Left ventricle myocardium inferior (tissue), 1 donor: ENCODE measurements around the gene COPZ1. TPM values are rescaled to one million over a fixed set of nuclear protein-coding genes. Genes with fewer than 3 reads are reported as not detected.

Experiments
- DNase-seq: peaks from one replicate; pipeline ENCODE4 v3.0.0-alpha.2; 2020
- H3K27ac ChIP-seq: fragments of 200-600 bp; replicated peaks from 2 replicates; pipeline ENCODE4 v1.8.0; 2021
- H3K27me3 ChIP-seq: fragments of 200-600 bp; 2 replicates; pipeline ENCODE4 v1.8.0; 2021; ENCODE audit warnings: low read depth
- H3K36me3 ChIP-seq: fragments of 200-600 bp; 2 replicates; pipeline ENCODE4 v1.8.0; 2021
- H3K4me1 ChIP-seq: fragments of 200-600 bp; 2 replicates; pipeline ENCODE4 v1.8.0; 2021
- H3K4me3 ChIP-seq: fragments of 200-600 bp; 2 replicates; pipeline ENCODE4 v1.8.0; 2021; ENCODE audit warnings: mild to moderate bottlenecking, moderate library complexity
- H3K9me3 ChIP-seq: fragments of 200-600 bp; replicated peaks from 2 replicates; pipeline ENCODE4 v1.8.0; 2021
- intact Hi-C: fragments of 100-400 bp; cut with micrococcal nuclease; formaldehyde crosslinking; loops from one replicate; pipeline ENCODE4 v1.11.0; 2022
- total RNA-seq: library from RNA; stranded (reverse); fragmentation: NEBNext Ultra II Directional; extraction: Animal tissue kit (Norgen Biotek cat#: 25700); gene quantifications from one replicate; pipeline ENCODE4 v1.2.1, GENCODE V29; 2021
- TF ChIP-seq, protein P1 (sequence below): fragments of 200-600 bp; IDR thresholded peaks from 2 replicates; pipeline ENCODE4 v1.8.0; 2021; ENCODE audit warnings: antibody characterized with exemption, mild to moderate bottlenecking, borderline replicate concordance
- donor health status: DM: no; HTN: yes; CAD: no; lungs with severe emphysema.

Gene COPZ1
- total RNA-seq, 1 donor from 2014 or later = 110 TPM

DNA sequence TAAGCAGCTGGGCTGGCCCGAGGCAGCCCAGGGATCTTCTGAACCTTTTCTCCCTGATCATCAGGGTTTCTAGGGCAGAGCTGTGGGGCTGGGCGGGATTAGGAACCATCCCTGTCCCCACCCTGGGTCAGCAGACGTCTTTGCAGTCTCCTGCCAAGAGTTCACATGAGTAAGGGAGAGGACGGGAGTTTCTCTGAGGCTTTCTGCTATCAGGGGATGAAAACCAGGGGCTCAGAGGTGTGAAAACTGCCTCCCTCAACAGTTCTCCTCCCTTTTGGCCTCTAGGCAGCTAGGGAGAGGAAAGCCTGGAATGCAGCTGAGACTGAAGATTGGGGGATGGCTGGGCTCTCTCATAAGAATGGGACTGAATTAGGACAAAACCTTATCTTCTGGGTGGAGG, 51.7 kb downstream of the COPZ1 start:
- Histone ChIP-seq H3K27me3 (no peaks in the 10 kb centered on the region), H3K9me3 (no peaks in the 10 kb centered on the region), H3K4me1 (peaks cover 71% of the 10 kb centered on the region), H3K27ac (peak overlapping the region; percentile 89), H3K4me3 (peak overlapping the region; percentile 65), H3K36me3 (no peaks in the 10 kb centered on the region)
- TF ChIP-seq, protein P1, sequence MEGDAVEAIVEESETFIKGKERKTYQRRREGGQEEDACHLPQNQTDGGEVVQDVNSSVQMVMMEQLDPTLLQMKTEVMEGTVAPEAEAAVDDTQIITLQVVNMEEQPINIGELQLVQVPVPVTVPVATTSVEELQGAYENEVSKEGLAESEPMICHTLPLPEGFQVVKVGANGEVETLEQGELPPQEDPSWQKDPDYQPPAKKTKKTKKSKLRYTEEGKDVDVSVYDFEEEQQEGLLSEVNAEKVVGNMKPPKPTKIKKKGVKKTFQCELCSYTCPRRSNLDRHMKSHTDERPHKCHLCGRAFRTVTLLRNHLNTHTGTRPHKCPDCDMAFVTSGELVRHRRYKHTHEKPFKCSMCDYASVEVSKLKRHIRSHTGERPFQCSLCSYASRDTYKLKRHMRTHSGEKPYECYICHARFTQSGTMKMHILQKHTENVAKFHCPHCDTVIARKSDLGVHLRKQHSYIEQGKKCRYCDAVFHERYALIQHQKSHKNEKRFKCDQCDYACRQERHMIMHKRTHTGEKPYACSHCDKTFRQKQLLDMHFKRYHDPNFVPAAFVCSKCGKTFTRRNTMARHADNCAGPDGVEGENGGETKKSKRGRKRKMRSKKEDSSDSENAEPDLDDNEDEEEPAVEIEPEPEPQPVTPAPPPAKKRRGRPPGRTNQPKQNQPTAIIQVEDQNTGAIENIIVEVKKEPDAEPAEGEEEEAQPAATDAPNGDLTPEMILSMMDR = no peak
- no peak for DNase-seq
- intact Hi-C loops = no loop called here

DNA sequence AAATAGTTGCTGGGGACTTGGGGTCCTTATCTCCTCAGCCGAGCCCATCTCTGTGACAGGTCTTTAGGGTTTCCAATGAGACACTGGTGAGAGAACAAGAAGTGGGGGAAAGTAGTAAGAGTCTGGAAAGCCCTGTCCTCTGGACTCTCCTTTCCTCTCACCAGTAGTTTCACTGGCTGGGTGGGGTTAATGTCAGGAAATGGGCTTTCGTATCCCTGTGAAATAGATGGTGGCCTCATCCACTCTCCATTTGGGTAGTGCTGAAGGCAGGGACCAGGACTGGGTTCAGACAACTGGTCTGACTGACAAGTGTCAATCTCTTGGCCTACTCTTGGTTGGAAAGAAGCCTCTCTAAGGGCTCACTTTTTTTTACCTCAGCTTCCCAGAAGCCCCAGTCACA, 52.1 kb downstream of the COPZ1 start:
- Histone ChIP-seq H3K9me3 (no peaks in the 10 kb centered on the region), H3K4me1 (peaks cover 67% of the 10 kb centered on the region), H3K27ac (peak overlapping the region; percentile 89), H3K4me3 (peak overlapping the region; percentile 65), H3K36me3 (no peaks in the 10 kb centered on the region), H3K27me3 (no peaks in the 10 kb centered on the region)
- intact Hi-C loops = no loop called here
- DNase-seq = no peak
- TF ChIP-seq, protein P1 = no peak

DNA sequence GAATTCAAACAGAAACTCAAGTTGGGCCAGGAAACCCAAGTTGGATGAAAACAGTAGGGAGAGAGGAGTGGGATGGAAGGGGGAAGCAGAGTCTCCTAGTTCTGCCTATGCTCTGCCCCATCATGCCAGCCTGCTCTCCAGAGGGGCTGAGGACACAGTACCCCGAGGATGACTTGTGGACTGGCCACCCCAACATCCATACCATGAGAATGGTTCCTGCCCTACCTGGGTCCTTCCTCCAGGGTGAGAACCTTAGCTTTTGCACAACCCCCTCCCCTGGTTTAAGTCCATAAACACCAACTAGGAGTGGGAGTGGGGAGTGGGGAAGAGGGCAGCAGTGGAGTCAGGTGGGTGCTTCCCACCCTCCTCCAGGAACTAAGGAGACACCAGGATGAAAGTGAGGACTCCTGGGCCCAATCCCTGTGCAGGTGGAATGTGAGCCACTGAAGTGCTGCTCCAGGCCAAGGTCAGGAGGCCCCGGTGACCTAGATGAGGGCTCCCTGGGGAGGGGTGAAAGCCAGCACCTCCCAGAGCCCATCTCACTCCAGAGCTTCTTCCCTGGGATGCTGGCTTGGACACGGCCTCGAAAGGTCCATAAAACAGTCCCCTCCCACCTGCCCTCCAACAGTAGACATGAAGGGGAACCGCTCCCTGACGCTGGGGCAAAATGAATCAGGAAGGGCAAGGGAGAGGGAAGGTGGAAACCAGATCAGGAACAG, 53.0 kb downstream of the COPZ1 start:
- H3K4me3 ChIP-seq = peak overlapping the region; percentile 65
- intact Hi-C loops = no loop called here

DNA sequence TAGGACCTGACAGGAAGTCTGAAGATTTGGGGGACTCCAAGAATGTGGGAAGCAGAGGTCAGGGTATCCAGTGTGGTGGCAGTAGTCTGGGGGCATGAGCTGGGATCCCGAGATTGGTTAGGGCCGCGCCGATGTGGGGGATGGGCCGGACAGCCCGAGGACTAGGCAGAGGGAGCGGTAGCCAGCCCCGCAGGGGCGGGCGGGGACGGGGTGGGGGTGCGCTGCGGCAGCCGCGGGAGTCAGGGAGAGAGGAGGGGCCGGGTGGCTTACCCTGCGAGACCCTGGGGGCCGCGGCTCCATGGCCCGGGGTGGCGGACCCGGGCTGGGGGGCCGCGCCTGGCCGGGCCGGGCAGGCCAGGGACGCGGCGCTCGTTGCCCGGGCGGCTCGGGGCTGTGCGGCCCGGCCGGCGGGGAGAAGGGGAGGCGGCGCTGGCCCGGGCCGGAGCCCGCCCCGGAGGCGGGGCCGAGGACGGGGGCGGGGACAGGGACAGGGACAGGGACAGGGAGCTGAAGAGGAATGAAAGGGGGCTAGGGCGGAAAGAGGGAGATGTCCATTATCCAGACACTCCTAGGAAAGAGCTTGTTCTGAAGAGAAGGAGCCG, 54.0 kb downstream of the COPZ1 start:
- peak overlapping the region; percentile 65 for H3K4me3 ChIP-seq
- intact Hi-C loops = no loop called here
- H3K27ac ChIP-seq = peak overlapping the region; percentile 89
- peaks cover 52% of the 10 kb centered on the region for H3K4me1 ChIP-seq
- no peaks in the 10 kb centered on the region for H3K27me3 ChIP-seq
- H3K36me3 ChIP-seq = no peaks in the 10 kb centered on the region
- peak; percentile 81 for DNase-seq
- TF ChIP-seq, protein P1 = no peak
- no peaks in the 10 kb centered on the region for H3K9me3 ChIP-seq

More for the DNA sequence above, 53.0 kb downstream of the COPZ1 start:
- DNase-seq = no peak
- TF ChIP-seq, protein P1 = no peak
- no peaks in the 10 kb centered on the region for H3K36me3 ChIP-seq
- peaks cover 58% of the 10 kb centered on the region for H3K4me1 ChIP-seq
- peak overlapping the region; percentile 89 for H3K27ac ChIP-seq
- no peaks in the 10 kb centered on the region for H3K27me3 ChIP-seq
- H3K9me3 ChIP-seq = no peaks in the 10 kb centered on the region

DNA sequence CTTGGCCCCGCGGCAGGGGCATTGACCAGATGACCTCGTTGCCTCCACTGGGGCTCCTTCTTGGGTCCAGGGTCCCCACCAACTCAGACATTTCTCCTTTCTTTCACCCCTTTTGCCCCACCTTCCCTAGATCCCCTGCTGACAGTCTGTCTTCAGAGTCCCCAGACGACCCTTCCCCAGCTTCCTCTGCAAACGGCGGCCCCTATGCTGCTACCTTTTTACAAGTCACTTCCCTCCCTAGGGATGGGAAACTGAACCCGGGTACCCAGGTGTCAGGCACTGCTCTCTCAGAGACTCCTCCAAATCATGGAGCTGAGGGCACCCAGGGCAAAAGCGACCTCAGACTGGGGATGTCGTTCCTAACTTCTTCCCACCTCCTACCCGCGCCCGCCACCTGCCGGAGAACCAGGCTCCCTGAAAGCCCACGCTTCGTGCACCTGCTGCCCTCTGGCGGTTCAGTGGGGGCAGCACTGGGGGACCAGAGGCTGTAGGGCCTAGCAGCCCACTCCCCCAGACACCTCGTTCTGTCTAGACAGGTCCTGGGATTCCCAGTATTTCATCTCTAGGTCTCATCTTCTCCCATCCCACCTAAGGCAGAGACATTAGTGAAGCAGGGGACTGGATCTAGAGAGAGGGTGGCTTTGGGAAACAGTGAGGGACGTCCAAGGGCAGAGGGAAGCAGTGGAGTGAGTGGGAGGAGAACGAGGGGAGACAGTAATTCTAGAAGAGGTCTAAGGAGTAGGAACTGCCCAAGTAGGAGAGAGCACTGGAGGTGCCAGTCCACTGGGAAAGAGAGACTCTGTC, 54.7 kb downstream of the COPZ1 start:
- Histone ChIP-seq H3K4me3 (peak overlapping the region; percentile 65), H3K36me3 (no peaks in the 10 kb centered on the region), H3K27me3 (no peaks in the 10 kb centered on the region), H3K9me3 (no peaks in the 10 kb centered on the region), H3K27ac (peak overlapping the region; percentile 89), H3K4me1 (peaks cover 44% of the 10 kb centered on the region)
- intact Hi-C loops = no loop called here
- DNase-seq = peak; percentile 92
- TF ChIP-seq, protein P1 = no peak
